ENCODE results near the gene TFF3. TPM values are rescaled to one million over a fixed set of nuclear protein-coding genes. Genes with fewer than 3 reads are reported as not detected.

TFF3 gene
- total RNA-seq, 4 donors from 2014 or later = 2.9 to 13.2 (median 4.6) TPM; not detected in 1

DNA sequence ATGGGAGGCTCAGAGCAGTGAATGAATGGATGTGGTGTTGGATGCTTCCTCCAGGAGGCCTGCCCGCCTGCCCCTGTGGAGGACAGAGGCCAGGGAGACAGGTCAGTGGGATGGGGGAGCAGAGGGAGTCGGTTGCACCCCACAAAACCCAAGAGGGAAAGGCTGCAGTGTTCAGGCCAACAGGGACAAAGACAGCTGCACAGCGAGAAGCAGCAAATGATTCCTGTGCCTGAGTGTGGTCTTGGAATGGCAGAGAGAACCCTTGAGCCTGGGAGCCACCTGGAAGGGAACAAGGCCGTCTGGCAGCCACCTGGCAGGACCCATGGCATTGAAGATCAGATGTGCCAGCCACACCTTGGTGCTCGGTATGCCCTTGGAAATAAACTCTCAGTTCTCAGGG lies 8.1 kb downstream of the TFF3 start:
- TF ChIP-seq, protein P1, sequence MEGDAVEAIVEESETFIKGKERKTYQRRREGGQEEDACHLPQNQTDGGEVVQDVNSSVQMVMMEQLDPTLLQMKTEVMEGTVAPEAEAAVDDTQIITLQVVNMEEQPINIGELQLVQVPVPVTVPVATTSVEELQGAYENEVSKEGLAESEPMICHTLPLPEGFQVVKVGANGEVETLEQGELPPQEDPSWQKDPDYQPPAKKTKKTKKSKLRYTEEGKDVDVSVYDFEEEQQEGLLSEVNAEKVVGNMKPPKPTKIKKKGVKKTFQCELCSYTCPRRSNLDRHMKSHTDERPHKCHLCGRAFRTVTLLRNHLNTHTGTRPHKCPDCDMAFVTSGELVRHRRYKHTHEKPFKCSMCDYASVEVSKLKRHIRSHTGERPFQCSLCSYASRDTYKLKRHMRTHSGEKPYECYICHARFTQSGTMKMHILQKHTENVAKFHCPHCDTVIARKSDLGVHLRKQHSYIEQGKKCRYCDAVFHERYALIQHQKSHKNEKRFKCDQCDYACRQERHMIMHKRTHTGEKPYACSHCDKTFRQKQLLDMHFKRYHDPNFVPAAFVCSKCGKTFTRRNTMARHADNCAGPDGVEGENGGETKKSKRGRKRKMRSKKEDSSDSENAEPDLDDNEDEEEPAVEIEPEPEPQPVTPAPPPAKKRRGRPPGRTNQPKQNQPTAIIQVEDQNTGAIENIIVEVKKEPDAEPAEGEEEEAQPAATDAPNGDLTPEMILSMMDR (IDR thresholded peaks at IDR 0.05; ENCODE audit: low read depth) = no peak

DNA sequence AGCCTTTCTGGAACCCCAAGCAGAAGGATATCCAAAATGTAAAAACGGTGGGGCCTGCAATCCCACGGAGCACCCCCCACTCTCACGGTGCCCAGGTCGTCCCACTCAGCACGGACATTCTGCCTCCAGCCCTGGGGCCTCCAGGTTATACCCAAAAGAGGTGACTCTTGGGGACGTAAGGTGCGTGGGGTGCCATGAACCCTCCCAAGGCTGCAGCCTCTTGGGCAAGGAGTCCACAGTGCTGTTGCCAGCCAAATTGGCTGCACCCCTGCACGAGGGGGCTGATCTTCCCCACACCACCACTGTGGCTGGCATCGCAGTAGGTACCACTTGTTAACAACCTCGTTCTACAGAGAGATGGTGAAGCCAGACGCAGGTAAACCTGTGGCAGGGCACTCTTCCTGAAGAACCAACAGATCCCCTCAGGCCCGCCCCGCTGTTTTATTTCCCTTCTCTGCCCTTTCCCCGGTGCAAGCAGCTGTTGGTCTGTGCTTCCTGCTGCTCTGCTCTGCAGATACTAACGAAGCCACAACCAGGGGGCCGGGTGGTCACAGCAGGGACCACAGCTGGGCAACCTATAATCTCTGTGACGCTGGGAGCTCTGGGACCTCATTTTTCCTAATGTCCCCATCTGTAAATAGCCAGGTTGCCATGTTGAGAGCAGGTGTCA lies 8.7 kb downstream of the TFF3 start:
- TF ChIP-seq, protein P1 (IDR thresholded peaks at IDR 0.05; ENCODE audit: low read depth) = no peak

DNA sequence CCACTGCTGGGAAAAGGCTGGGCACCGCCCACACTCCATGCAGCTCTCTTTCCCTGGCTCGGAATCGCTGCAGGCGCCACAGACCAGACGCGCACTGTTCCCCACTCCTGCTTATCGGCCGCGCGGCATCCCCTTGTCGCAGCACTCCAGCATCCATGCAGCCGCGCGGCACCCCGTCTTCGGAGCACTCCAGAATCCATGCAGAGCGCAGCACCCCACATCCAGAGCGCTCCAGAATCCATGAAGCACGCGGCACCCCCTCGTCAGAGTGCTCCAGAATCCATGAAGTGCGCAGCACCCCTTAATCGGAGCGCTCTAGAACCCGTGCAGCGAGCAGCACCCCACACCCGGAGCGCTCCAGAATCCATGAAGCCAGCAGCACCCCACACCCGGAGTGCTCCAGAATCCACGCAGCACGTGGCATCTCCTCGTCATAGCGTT lies 9.5 kb downstream of the TFF3 start:
- TF ChIP-seq, protein P1 (IDR thresholded peaks at IDR 0.05; ENCODE audit: low read depth) = no peak

DNA sequence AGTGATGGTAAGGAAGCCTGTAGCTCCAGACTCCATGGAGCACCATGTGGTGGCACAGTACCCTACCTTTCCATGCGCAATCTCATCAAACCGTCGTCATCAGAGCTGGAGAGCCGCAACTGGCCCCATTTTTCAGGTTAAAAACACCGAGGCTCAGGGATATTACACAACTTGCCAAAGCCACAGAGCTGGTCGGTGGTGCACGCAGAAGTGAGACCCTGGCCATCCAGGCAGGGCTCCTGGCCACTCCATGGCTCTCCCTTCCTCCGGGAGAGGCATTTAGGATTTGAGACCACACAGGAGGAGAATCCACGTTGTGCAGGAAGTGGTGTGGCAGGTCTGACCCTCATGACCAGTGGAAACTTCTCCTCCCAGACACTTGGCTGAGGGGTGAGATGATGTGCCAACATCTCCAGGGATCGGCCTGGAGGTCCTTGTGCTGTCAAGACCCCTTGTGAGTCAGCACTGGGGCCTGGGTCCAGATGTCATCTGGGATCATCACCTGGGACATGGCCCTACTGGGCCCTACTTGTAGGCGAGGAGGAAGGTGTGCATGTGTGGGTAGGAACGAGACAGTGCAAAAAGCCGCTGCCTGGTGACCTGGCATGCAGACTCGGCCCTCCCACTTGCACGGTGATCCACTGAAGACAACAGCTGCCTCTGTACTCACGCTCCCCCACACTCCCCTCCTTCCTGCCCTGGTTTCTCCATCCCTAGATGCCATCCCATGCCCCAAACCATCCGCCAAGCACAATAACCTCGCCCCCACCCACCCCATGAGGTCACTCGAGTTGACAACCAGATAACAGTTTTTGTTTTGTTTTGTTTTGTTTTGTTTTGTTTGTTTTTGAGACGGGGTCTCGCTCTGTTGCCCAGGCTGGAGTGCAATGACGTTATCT lies 10.4 kb downstream of the TFF3 start:
- TF ChIP-seq, protein P1 (IDR thresholded peaks at IDR 0.05; ENCODE audit: low read depth) = no peak

DNA sequence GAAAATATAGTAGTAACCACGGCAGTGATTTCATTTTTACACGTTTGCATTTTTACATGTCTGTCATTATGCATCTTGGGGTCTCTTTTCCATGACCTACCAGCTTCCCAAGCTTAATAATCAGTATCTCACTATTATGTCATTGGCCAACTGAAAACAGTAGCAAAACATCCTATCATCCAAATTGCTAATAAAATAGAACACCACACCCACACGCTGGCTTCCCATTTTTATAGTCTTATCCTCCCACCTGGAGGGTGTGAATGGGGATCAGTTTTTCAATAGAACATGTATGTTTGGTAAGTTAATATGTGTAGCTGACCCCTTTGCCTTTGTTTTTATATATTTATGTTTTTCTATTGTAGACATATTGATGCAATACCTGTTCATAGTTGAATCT lies 11.8 kb downstream of the TFF3 start:
- TF ChIP-seq, protein P1 (IDR thresholded peaks at IDR 0.05; ENCODE audit: low read depth) = no peak

DNA sequence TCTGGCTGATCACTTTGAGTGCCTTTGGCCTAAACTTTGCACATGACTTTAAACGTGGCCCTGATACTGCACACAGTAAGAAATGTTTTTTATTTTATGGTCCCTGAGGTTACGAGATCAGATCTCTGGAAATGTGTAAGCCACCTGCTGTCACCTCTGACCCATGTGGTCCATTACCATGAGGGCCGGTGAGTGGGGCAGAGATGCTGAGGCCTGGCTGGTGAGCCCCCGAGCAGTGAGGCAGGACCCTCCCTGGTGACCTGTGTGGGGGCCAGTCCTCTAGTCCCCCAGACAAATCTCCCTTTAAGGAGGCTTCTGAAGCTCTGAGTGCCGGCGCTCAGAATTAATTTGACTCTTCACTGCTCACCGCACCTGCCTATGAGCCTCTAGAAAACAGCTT lies 12.4 kb downstream of the TFF3 start:
- TF ChIP-seq, protein P1 (IDR thresholded peaks at IDR 0.05; ENCODE audit: low read depth) = no peak

DNA sequence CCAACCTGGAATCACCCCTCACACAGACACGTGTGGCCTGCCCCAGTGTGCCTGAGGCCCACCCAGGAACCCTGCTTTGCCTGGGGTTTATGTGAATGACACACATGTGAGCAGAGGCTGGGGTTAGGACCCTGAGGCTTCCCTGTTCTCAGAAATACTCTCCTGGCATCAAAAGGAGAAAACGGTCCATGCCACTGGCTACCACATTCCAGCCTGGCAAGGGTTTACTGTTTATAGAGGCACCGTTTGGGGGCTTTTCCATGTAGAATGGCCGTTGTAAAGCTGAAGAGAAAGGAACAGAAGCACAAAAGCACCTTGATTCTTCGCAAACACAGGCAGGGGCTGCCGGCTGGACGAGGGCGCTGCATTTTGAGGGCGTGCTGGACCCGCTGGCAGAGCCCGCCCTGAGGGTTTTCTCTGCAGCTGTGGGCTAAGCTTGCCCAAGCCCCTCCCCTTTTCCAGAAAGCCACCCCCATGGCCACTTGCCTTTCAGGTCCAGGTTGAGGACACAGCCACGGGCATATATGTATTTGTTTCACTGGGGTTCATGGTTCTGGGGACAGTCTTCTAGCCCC lies 13.0 kb downstream of the TFF3 start:
- TF ChIP-seq, protein P1 (IDR thresholded peaks at IDR 0.05; ENCODE audit: low read depth) = no peak
